Mesothelial cell of epicardium (in vitro differentiated cells): ENCODE results near the gene SLC6A12. TPM values are rescaled to one million over a fixed set of nuclear protein-coding genes. Genes with fewer than 3 reads are reported as not detected.

Experiments
- DNase-seq, 2 experiments: peaks; one replicate each; pipeline ENCODE4 v3.0.0; 2021; ENCODE audit warnings: low spot score in 2 of 2; ENCODE audit not compliant: unreplicated experiment in 2 of 2
- H3K27ac Mint-ChIP-seq: 2 replicates; pipeline ENCODE4 v1.8.0; 2021; ENCODE audit warnings: mixed read lengths
- H3K27me3 Mint-ChIP-seq: 2 replicates; pipeline ENCODE4 v1.8.0; 2021; ENCODE audit warnings: low read depth, mixed read lengths
- H3K36me3 Mint-ChIP-seq: 2 replicates; pipeline ENCODE4 v1.8.0; 2021; ENCODE audit warnings: mixed read lengths
- H3K4me1 Mint-ChIP-seq: 2 replicates; pipeline ENCODE4 v1.8.0; 2021; ENCODE audit warnings: mixed read lengths
- H3K4me3 Mint-ChIP-seq: 2 replicates; pipeline ENCODE4 v1.8.0; 2021; ENCODE audit warnings: mild to moderate bottlenecking, moderate library complexity, mixed read lengths
- H3K9me3 Mint-ChIP-seq: 2 replicates; pipeline ENCODE4 v1.8.0; 2021; ENCODE audit warnings: mixed read lengths
- total RNA-seq: library from RNA; stranded (reverse); gene quantifications from 3 replicates; pipeline ENCODE4 v1.2.1, GENCODE V29; 2021
- TF ChIP-seq, protein P1 (sequence below): fragments of 200-600 bp; sonication (generic); IDR thresholded peaks from one replicate; pipeline ENCODE4 v1.5.0; 2021; ENCODE audit warnings: antibody characterized with exemption; ENCODE audit not compliant: unreplicated experiment

The SLC6A12 gene
- total RNA-seq, 1 donor from 2014 or later, result 0.29 TPM

DNA sequence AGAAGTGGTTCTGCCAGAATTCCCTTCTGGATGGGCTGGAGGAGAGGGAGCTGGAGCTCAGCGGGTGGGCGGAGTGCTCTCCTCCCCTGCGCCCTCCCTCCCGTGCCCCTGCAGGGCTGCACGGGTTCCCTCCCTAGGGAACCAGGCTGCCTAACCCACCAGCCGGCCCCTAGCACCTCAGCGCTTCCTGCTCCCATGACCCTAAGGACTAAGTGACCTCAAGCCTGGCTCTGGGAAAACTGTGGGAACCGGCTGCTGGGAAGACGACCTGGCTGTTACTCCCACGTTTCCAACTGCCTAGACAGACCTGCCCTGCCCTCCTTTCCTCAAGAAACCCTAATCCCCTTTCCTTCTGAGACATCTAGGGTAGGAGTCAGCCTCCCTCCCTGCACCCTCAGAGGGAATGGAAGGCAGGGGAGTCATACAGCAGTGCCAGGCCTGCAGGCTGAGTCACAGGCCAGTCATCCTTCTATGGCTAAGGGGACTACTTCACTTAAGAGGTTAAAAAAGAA is 31.5 kb downstream of the SLC6A12 start:
- Mint-ChIP-seq H3K4me3 (no peak overlapping the region), H3K27ac (no peak overlapping the region), H3K4me1 (peaks cover 7% of the 10 kb centered on the region), H3K27me3 (peaks cover 23% of the 10 kb centered on the region), H3K9me3 (no peaks in the 10 kb centered on the region), H3K36me3 (no peaks in the 10 kb centered on the region)
- no peak for DNase-seq
- TF ChIP-seq, protein P1, sequence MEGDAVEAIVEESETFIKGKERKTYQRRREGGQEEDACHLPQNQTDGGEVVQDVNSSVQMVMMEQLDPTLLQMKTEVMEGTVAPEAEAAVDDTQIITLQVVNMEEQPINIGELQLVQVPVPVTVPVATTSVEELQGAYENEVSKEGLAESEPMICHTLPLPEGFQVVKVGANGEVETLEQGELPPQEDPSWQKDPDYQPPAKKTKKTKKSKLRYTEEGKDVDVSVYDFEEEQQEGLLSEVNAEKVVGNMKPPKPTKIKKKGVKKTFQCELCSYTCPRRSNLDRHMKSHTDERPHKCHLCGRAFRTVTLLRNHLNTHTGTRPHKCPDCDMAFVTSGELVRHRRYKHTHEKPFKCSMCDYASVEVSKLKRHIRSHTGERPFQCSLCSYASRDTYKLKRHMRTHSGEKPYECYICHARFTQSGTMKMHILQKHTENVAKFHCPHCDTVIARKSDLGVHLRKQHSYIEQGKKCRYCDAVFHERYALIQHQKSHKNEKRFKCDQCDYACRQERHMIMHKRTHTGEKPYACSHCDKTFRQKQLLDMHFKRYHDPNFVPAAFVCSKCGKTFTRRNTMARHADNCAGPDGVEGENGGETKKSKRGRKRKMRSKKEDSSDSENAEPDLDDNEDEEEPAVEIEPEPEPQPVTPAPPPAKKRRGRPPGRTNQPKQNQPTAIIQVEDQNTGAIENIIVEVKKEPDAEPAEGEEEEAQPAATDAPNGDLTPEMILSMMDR, result no peak

DNA sequence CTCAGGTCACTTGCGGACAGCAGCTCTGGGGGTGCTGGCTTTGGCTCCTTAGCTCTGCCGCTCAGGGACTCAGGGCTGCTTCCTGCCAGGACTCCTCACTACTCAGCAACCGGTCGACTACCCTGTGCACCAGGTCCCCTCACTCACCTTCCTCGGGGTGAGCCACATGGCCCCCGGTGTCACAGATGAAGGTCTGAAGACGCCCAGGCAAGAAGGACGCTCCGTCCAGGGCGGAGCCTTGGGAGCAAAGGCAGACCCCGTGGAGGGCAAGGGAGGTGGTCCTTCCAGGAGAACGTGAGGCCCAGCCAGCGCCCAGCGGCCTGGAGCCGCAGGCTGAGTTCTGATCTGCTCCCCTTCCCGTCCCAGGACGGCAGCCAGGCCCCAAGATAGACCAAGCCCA is 32.0 kb downstream of the SLC6A12 start:
- H3K27me3 Mint-ChIP-seq, result peaks cover 18% of the 10 kb centered on the region
- H3K4me3 Mint-ChIP-seq, result no peak overlapping the region
- DNase-seq, result no peak
- H3K9me3 Mint-ChIP-seq, result no peaks in the 10 kb centered on the region
- H3K4me1 Mint-ChIP-seq, result peaks cover 7% of the 10 kb centered on the region
- TF ChIP-seq, protein P1, result no peak
- no peak overlapping the region for H3K27ac Mint-ChIP-seq
- H3K36me3 Mint-ChIP-seq, result no peaks in the 10 kb centered on the region

DNA sequence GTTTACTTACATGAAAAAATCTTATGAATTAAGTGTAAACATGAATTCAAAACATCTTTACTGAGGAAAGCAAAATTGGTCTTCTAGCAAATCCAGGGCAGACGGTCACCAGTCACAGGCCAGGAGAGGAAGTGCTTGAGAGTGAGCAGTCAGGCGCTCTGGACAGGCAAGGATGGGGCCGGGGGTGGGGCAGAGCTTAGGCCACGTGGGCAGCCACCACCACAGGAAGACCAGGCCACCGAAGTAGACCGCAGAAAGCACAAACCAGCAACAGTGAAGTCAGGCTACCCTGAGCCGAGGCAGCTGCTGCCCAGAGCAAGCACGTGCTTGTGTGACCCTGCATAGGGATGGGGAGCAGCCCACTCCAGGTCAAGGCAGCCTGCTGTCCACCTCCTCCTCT is 33.5 kb downstream of the SLC6A12 start:
- TF ChIP-seq, protein P1, result no peak

DNA sequence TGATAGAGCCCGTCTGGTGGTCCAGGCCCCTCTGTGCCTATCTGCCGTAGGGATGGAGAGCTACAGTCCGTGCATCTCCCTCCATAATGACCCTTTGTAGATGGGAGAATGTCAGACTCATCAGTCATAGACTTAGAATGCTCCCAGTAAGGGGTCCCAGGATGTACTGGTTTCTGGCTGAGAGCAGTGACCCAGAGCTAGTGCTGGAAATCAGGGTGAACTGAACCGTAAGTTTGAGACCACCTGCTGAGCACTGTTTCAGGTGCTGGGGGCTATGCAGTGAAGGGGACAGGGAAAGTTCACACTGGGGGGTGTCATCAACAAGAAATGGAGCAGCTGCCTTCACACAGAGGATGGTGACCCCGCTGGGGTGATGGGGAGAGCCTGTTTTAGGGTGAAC is 34.1 kb downstream of the SLC6A12 start:
- DNase-seq, result no peak
- H3K9me3 Mint-ChIP-seq, result no peaks in the 10 kb centered on the region
- peaks cover 3% of the 10 kb centered on the region for H3K27me3 Mint-ChIP-seq
- H3K27ac Mint-ChIP-seq, result no peak overlapping the region
- H3K4me1 Mint-ChIP-seq, result peaks cover 15% of the 10 kb centered on the region
- TF ChIP-seq, protein P1, result no peak
- no peak overlapping the region for H3K4me3 Mint-ChIP-seq
- no peaks in the 10 kb centered on the region for H3K36me3 Mint-ChIP-seq

More for the DNA sequence above, 33.5 kb downstream of the SLC6A12 start:
- peaks cover 4% of the 10 kb centered on the region for H3K27me3 Mint-ChIP-seq
- DNase-seq, result no peak
- no peak overlapping the region for H3K27ac Mint-ChIP-seq
- peaks cover 11% of the 10 kb centered on the region for H3K4me1 Mint-ChIP-seq
- no peak overlapping the region for H3K4me3 Mint-ChIP-seq
- no peaks in the 10 kb centered on the region for H3K36me3 Mint-ChIP-seq
- H3K9me3 Mint-ChIP-seq, result no peaks in the 10 kb centered on the region

DNA sequence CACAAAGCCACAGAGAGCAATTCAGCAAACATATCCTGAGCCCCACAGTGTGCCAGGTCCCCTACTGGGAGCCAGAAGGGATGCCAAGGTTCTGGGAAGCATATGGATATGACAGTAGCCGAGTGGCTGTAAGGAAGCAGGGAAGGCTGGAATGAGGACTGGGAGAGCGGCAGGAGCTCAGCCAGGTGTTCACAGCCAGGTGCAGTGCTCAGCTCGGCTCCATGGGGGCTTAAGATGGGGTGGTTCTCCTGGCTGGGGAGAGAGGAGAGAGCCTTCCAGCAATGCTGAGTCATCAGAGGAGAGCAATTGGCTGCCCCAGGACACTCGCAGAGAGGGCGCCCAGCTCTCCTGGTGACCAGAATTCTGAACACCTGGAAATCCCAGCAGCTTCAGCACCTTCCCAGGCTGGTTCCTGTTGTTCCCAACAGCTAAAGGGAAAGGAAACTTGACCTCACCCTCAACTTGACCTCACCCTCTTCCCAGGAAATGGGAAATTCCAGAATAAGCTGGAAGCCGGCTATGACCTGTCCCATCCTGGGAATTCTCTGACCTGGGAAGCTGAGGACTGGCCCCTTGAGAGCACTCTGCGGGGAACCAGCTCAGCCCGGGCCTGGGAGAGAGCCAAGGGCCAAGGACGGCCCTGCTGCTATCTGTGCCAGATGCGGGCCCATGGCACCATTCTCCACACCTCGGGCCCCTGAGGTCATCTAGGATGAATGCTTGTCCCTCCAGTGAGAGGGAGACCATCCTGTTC is 34.6 kb downstream of the SLC6A12 start:
- Mint-ChIP-seq H3K4me3 (no peak overlapping the region), H3K36me3 (no peaks in the 10 kb centered on the region), H3K4me1 (peaks cover 16% of the 10 kb centered on the region), H3K9me3 (no peaks in the 10 kb centered on the region), H3K27ac (no peak overlapping the region), H3K27me3 (peaks cover 2% of the 10 kb centered on the region)
- TF ChIP-seq, protein P1, result no peak
- DNase-seq, result no peak

DNA sequence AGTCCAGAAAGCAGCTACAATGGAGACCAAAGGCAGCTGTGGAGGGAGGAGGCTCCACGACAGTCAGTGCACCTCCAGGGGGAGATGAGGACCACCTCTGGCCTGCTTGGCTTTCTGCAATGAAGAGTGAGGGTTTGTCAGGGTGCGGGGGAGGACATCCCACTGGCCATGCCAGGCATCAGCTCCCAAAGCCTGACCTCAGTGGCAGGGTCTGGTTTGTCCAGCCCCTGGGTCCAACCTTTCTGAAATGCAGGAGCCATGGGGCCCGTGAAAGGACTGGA is 35.2 kb downstream of the SLC6A12 start:
- Mint-ChIP-seq H3K27ac (no peak overlapping the region), H3K36me3 (no peaks in the 10 kb centered on the region), H3K4me1 (peaks cover 16% of the 10 kb centered on the region), H3K27me3 (peaks cover 2% of the 10 kb centered on the region), H3K4me3 (no peak overlapping the region), H3K9me3 (no peaks in the 10 kb centered on the region)
- DNase-seq, result no peak
- TF ChIP-seq, protein P1, result no peak
